H1 (cell line): Measurements from ENCODE around the gene DTL. TPM values are rescaled to one million over a fixed set of nuclear protein-coding genes. Genes with fewer than 3 reads are reported as not detected.

ENCODE experiments used
- CTCF ChIA-PET: fragments of 300-600 bp; sonication (Branson Sonifier 250); formaldehyde crosslinking; loops from one replicate; lab custom pipeline; 2021; ENCODE audit not compliant: partially characterized antibody; lab: Charles Lee
- POLR2A ChIA-PET: fragments of 300-600 bp; sonication (Branson Sonifier 250); formaldehyde crosslinking; loops from one replicate; lab custom pipeline; 2021; ENCODE audit warnings: inconsistent platforms; ENCODE audit not compliant: partially characterized antibody; lab: Charles Lee
- DNase-seq, 2 experiments: peaks; one replicate each; pipeline versions ENCODE4 v3.0.0 to v3.0.0-alpha.2; 2010 to 2022; ENCODE audit warnings: low spot score in 2 of 2, low read depth in 1 of 2, mixed read lengths in 1 of 2
- FAIRE-seq: peaks from 2 replicates; lab custom pipeline; 2011; peaks lifted over from hg19 to GRCh38; lab: Jason Lieb, UNC
- H2AFZ ChIP-seq: 2 replicates; pipeline ENCODE4 v1.8.1; 2012; ENCODE audit warnings: low read length, inconsistent platforms
- H2AK5ac ChIP-seq: 2 replicates; pipeline ENCODE4 v1.6.1; 2013; ENCODE audit warnings: low read depth, low read length
- H2BK120ac ChIP-seq: replicated peaks from 2 replicates; pipeline ENCODE3; 2013; ENCODE audit warnings: low read depth, low read length, inconsistent platforms
- H2BK12ac ChIP-seq: 2 replicates; pipeline ENCODE4 v1.6.1; 2013; ENCODE audit warnings: low read depth, low read length
- H2BK15ac ChIP-seq: 2 replicates; pipeline ENCODE4 v1.6.1; 2013; ENCODE audit warnings: low read length
- H2BK20ac ChIP-seq: 2 replicates; pipeline ENCODE4 v1.6.1; 2013; ENCODE audit warnings: low read length
- H2BK5ac ChIP-seq: 2 replicates; pipeline ENCODE4 v1.6.1; 2013; ENCODE audit warnings: low read depth, low read length
- H3K14ac ChIP-seq: 2 replicates; pipeline ENCODE4 v1.6.1; 2013; ENCODE audit warnings: inconsistent platforms; ENCODE audit not compliant: insufficient read length
- H3K18ac ChIP-seq: 2 replicates; pipeline ENCODE4 v1.6.1; 2013; ENCODE audit warnings: low read length; ENCODE audit errors: extremely low read depth
- H3K23ac ChIP-seq: 2 replicates; pipeline ENCODE4 v1.6.1; 2013; ENCODE audit warnings: inconsistent platforms; ENCODE audit not compliant: insufficient read length
- H3K23me2 ChIP-seq: 2 replicates; pipeline ENCODE4 v1.6.1; 2013; ENCODE audit warnings: low read depth, low read length
- H3K27ac ChIP-seq: 2 replicates; pipeline ENCODE4 v1.6.1; 2011; ENCODE audit warnings: low read depth, low read length, inconsistent platforms
- H3K27me3 ChIP-seq, 4 experiments: replicated peaks in 1 of 4; 1 replicate in 1 of 4; 2 replicates in 3 of 4; pipeline versions ENCODE4 v1.6.1 to v1.8.1; 2011 to 2013; ENCODE audit warnings: low read length in 3 of 4, mild to moderate bottlenecking in 3 of 4, inconsistent platforms in 2 of 4, mixed read lengths in 2 of 4, moderate library complexity in 1 of 4; ENCODE audit not compliant: control insufficient read depth in 3 of 4, insufficient read depth in 3 of 4; ENCODE audit errors: extremely low read depth in 1 of 4
- H3K36me3 ChIP-seq, 4 experiments: 2 replicates each; pipeline versions ENCODE4 v1.6.1 to v1.8.1; 2011 to 2013; ENCODE audit warnings: mild to moderate bottlenecking in 4 of 4, low read length in 3 of 4, moderate library complexity in 2 of 4, control low read depth in 1 of 4, inconsistent platforms in 1 of 4; ENCODE audit not compliant: insufficient read depth in 4 of 4, control insufficient read depth in 2 of 4
- H3K4ac ChIP-seq: replicated peaks from 2 replicates; pipeline ENCODE3; 2013; ENCODE audit warnings: low read length, low read depth, mixed read lengths, inconsistent platforms; ENCODE audit not compliant: insufficient read length
- H3K4me1 ChIP-seq, 4 experiments: replicated peaks in 1 of 4; 1 replicate in 1 of 4; 2 replicates in 3 of 4; pipeline versions ENCODE4 v1.6.1 to v1.8.1; 2011 to 2013; ENCODE audit warnings: low read length in 3 of 4, inconsistent platforms in 2 of 4, mixed read lengths in 1 of 4; ENCODE audit not compliant: insufficient read depth in 4 of 4, control insufficient read depth in 3 of 4
- H3K4me2 ChIP-seq, 2 experiments: 2 replicates each; pipeline versions ENCODE4 v1.6.1 to v1.8.1; 2011 to 2013; ENCODE audit warnings: low read depth in 2 of 2, low read length in 2 of 2, control low read depth in 1 of 2, inconsistent platforms in 1 of 2, mild to moderate bottlenecking in 1 of 2; ENCODE audit not compliant: insufficient read depth in 1 of 2
- H3K4me3 ChIP-seq, 4 experiments: fragments of 200-600, 300-600 bp in 1 of 4; sonication (generic), shearing (Covaris generic), sonication (Bioruptor Twin) in 1 of 4; 2 replicates each; pipeline versions ENCODE4 v1.5.1 to v1.8.1; 2011 to 2016; ENCODE audit warnings: low read length in 4 of 4, low read depth in 3 of 4, control low read depth in 2 of 4, inconsistent platforms in 2 of 4, mild to moderate bottlenecking in 2 of 4, mixed read lengths in 1 of 4, moderate library complexity in 1 of 4; ENCODE audit not compliant: insufficient read depth in 2 of 4; ENCODE audit errors: extremely low read depth in 1 of 4
- H3K56ac ChIP-seq: replicated peaks from 2 replicates; pipeline ENCODE3; 2013; ENCODE audit warnings: low read depth, mild to moderate bottlenecking, mixed read lengths, low read length, inconsistent platforms; ENCODE audit not compliant: insufficient read length
- H3K79me1 ChIP-seq: 2 replicates; pipeline ENCODE4 v1.6.1; 2013; ENCODE audit warnings: low read depth, low read length, control low read depth
- H3K79me2 ChIP-seq, 2 experiments: 2 replicates each; pipeline versions ENCODE4 v1.6.1 to v1.8.1; 2012 to 2013; ENCODE audit warnings: low read length in 2 of 2, mild to moderate bottlenecking in 2 of 2, inconsistent platforms in 1 of 2; ENCODE audit not compliant: insufficient read depth in 2 of 2, control insufficient read depth in 1 of 2
- H3K9ac ChIP-seq, 4 experiments: replicated peaks in 1 of 4; 1 replicate in 1 of 4; 2 replicates in 3 of 4; pipeline versions ENCODE4 v1.6.1 to v1.8.1; 2011 to 2013; ENCODE audit warnings: low read depth in 3 of 4, low read length in 3 of 4, control low read depth in 2 of 4, mild to moderate bottlenecking in 2 of 4, moderate library complexity in 2 of 4, inconsistent platforms in 1 of 4; ENCODE audit errors: extremely low read depth in 1 of 4
- H3K9me3 ChIP-seq, 2 experiments: 2 replicates each; pipeline versions ENCODE4 v1.6.1 to v1.8.1; 2012 to 2013; ENCODE audit warnings: mild to moderate bottlenecking in 2 of 2, moderate library complexity in 2 of 2, control low read depth in 1 of 2, inconsistent platforms in 1 of 2, low read depth in 1 of 2, low read length in 1 of 2, mixed read lengths in 1 of 2; ENCODE audit not compliant: insufficient read depth in 2 of 2
- H4K20me1 ChIP-seq, 2 experiments: replicated peaks in 1 of 2; 2 replicates each; pipeline versions ENCODE3 to v1.8.1; 2011 to 2013; ENCODE audit warnings: inconsistent platforms in 2 of 2, low read length in 2 of 2, mild to moderate bottlenecking in 1 of 2; ENCODE audit not compliant: insufficient read depth in 2 of 2, control insufficient read depth in 1 of 2
- H4K5ac ChIP-seq: 2 replicates; pipeline ENCODE4 v1.6.1; 2013; ENCODE audit warnings: low read length, low read depth, mixed read lengths, inconsistent platforms; ENCODE audit not compliant: insufficient read length
- H4K8ac ChIP-seq: 2 replicates; pipeline ENCODE4 v1.8.0; 2013; ENCODE audit warnings: mild to moderate bottlenecking, moderate library complexity, low read length, inconsistent platforms; ENCODE audit not compliant: insufficient read depth; ENCODE audit errors: extremely low read depth
- H4K91ac ChIP-seq: replicated peaks from 2 replicates; pipeline ENCODE3; 2013; ENCODE audit warnings: low read length, mixed read lengths, inconsistent platforms; ENCODE audit not compliant: insufficient read length
- CBX5 ChIP-seq: fragments of 300-800, 300-1000 bp; sonication (generic); IDR thresholded peaks from 2 replicates; pipeline ENCODE4 v1.7.1; 2016; ENCODE audit warnings: antibody characterized with exemption, low read length, low read depth
- EGR1 ChIP-seq: IDR thresholded peaks from 2 replicates; pipeline ENCODE4 v1.6.1; 2011; ENCODE audit warnings: low read depth, low read length, borderline replicate concordance
- EP300 ChIP-seq, 2 experiments: IDR thresholded peaks; 1 replicate in 1 of 2; 2 replicates in 1 of 2; pipeline ENCODE4 v1.6.1; 2011 to 2012; ENCODE audit warnings: low read depth in 2 of 2, low read length in 2 of 2, mild to moderate bottlenecking in 2 of 2, borderline replicate concordance in 1 of 2, inconsistent platforms in 1 of 2, moderate library complexity in 1 of 2
- FOSL1 ChIP-seq: IDR thresholded peaks from 2 replicates; pipeline ENCODE4 v1.6.1; 2011; ENCODE audit warnings: mild to moderate bottlenecking, low read depth, low read length, moderate library complexity; ENCODE audit not compliant: insufficient read depth
- GTF2F1 ChIP-seq: IDR thresholded peaks from 2 replicates; pipeline ENCODE4 v1.6.1; 2012; ENCODE audit warnings: low read depth, low read length, improper control_type of control experiment, borderline replicate concordance
- JUN ChIP-seq: IDR thresholded peaks from 2 replicates; pipeline ENCODE4 v1.6.1; 2011; ENCODE audit warnings: low read depth, mild to moderate bottlenecking, improper control_type of control experiment, low read length
- RXRA ChIP-seq: IDR thresholded peaks from 2 replicates; pipeline ENCODE4 v1.6.1; 2011; ENCODE audit warnings: low read depth, mild to moderate bottlenecking, low read length, moderate library complexity; ENCODE audit not compliant: insufficient read depth
- SIN3A ChIP-seq, 2 experiments: IDR thresholded peaks in 1 of 2; conservative IDR thresholded peaks in 1 of 2; 2 replicates each; pipeline ENCODE4 v1.6.1; 2011 to 2012; ENCODE audit warnings: low read length in 2 of 2, improper control_type of control experiment in 1 of 2, low read depth in 1 of 2, mild to moderate bottlenecking in 1 of 2
- WGBS, 2 experiments: shearing (Covaris generic) in 1 of 2; methylation state at CpG; one replicate each; pipeline versions ENCODE4 v1.1.6 to v1.1.7; 2013 to 2015; ENCODE audit warnings: low lambda C conversion rate in 2 of 2, mixed read lengths in 2 of 2, inconsistent platforms in 1 of 2, low coverage in 1 of 2, missing lambda C conversion rate in 1 of 2; ENCODE audit not compliant: insufficient replicate concordance in 2 of 2, insufficient coverage in 1 of 2, insufficient read length in 1 of 2; ENCODE audit errors: extremely low coverage in 1 of 2, missing lambda C conversion rate in 1 of 2; 5-methylcytosine and 5-hydroxymethylcytosine counted together
- polyA plus RNA-seq, 7 experiments: library from polyadenylated mRNA; depleted of rRNA in 3 of 7; stranded (reverse) in 5 of 7; unstranded in 2 of 7; fragments of >200 nt in 5 of 7; fragments of 200-250 nt in 2 of 7; gene quantifications; 1 replicate in 5 of 7; 2 replicates in 1 of 7; 4 replicates in 1 of 7; pipeline versions ENCODE4 v1.2.1 to v1.2.3, GENCODE V29; 2011 to 2013; ENCODE audit warnings: missing spikeins in 2 of 7, mixed read lengths in 2 of 7
- total RNA-seq: library from RNA; stranded (reverse); fragmentation: NEBNext Ultra II Directional; extraction: Animal tissue kit (Norgen Biotek cat#: 25700); gene quantifications from 2 replicates; pipeline ENCODE4 v1.2.1, GENCODE V29; 2021
- TF ChIP-seq, protein P1 (sequence below): IDR thresholded peaks from 2 replicates; pipeline ENCODE4 v1.6.1; 2012; ENCODE audit warnings: inconsistent platforms
- TF ChIP-seq, protein P2 (sequence below), 3 experiments: IDR thresholded peaks; 1 replicate in 2 of 3; 2 replicates in 1 of 3; pipeline versions ENCODE4 v1.5.1 to v1.6.1; 2011; ENCODE audit warnings: low read length in 3 of 3, mild to moderate bottlenecking in 3 of 3, inconsistent platforms in 2 of 3, low read depth in 1 of 3, moderate library complexity in 1 of 3; ENCODE audit not compliant: insufficient read depth in 1 of 3; ENCODE audit errors: control extremely low read depth in 1 of 3

The DTL gene
- total and polyA plus RNA-seq, 2 of the 8 experiments (the other 6 are each of a cell fraction or from before 2014, with no cell fraction given) = 36.0 to 46.9 TPM

DNA sequence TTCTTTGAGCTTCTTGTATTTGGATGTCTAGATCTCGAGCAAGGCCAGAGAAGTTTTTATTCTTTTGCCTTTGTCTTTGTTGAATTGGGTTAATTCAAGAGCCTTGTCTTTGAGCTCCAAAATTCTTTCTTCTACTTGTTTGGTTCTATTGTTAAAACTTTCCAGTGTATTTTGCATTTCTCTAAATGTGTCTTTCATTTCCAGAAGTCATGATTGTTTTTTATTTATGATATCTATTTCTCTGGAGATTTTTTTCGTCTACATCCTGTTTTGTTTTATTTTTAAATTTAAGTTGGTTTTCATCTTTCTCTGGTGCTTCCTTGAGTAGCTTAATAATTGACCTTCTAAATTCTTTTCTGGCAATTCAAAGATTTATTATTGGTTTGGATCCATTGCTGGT, 61.8 kb downstream of the DTL start:
- Histone ChIP-seq H3K14ac (no peak overlapping the region), H4K20me1 (peaks cover 0 to 5% of the 10 kb centered on the region in 2 experiments), H3K9ac (no peak overlapping the region), H3K4me2 (no peak overlapping the region), H4K8ac (no peak overlapping the region), H2AFZ (no peak overlapping the region), H3K4me3 (no peak overlapping the region), H4K91ac (no peak overlapping the region), H3K56ac (no peak overlapping the region), H3K36me3 (peaks cover 0 to 29% (median 6%) of the 10 kb centered on the region in 4 experiments; a peak in 6 of 8 replicates), H3K4me1 (peaks cover 0 to 7% (median 5%) of the 10 kb centered on the region in 4 experiments; a peak in 3 of 7 replicates), H3K4ac (no peak overlapping the region), H2AK5ac (no peak overlapping the region), H3K23ac (no peak overlapping the region), H2BK20ac (no peak overlapping the region), H2BK5ac (no peak overlapping the region), H3K9me3 (no peaks in the 10 kb centered on the region), H2BK120ac (no peak overlapping the region), H4K5ac (no peak overlapping the region), H3K18ac (no peak overlapping the region), H2BK12ac (no peak overlapping the region), H3K79me2 (peaks cover 0 to 51% of the 10 kb centered on the region in 2 experiments; a peak in 2 of 4 replicates), H3K23me2 (no peaks in the 10 kb centered on the region; the same call in 1 of the 2 replicates), H3K27ac (no peak overlapping the region), H2BK15ac (no peak overlapping the region), H3K27me3 (no peaks in the 10 kb centered on the region), H3K79me1 (0 out of 2 replicates have a peak, but pooled peaks cover 3% of the 10 kb centered on the region)
- 95% methylated on average over 2 of the region's 2 CpGs; no CpG with 5 or more reads in 1 of the 2 experiments for WGBS, 2 experiments
- ChIA-PET CTCF (interaction anchor here (1.0 to 1.4 kb wide), 8 partner anchors 9 to 271 kb away, joined by 3 to 6 read pairs (median 3); no protein-coding TSS in a partner anchor), POLR2A (interaction anchor here (1.4 kb wide), 1 partner anchor 9 kb away, joined by 3 read pairs; no protein-coding TSS in a partner anchor)
- FAIRE-seq (no peak), DNase-seq (no peak)
- TF ChIP-seq FOSL1 (no peak), EGR1 (no peak), JUN (no peak), EP300 (IDR thresholded peaks at IDR 0.05; ENCODE audit: borderline replicate concordance in 1 of 2, low read depth in 2 of 2, low read length in 2 of 2) (no peak), RXRA (no peak), CBX5 (no peak), GTF2F1 (no peak), SIN3A (conservative IDR thresholded peaks at IDR 0.05 in 1 of 2, IDR thresholded peaks at IDR 0.05 in 1 of 2; ENCODE audit: low read depth in 1 of 2, low read length in 2 of 2) (no peak)
- TF ChIP-seq, protein P1, sequence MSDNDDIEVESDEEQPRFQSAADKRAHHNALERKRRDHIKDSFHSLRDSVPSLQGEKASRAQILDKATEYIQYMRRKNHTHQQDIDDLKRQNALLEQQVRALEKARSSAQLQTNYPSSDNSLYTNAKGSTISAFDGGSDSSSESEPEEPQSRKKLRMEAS = no peak
- TF ChIP-seq, protein P2, sequence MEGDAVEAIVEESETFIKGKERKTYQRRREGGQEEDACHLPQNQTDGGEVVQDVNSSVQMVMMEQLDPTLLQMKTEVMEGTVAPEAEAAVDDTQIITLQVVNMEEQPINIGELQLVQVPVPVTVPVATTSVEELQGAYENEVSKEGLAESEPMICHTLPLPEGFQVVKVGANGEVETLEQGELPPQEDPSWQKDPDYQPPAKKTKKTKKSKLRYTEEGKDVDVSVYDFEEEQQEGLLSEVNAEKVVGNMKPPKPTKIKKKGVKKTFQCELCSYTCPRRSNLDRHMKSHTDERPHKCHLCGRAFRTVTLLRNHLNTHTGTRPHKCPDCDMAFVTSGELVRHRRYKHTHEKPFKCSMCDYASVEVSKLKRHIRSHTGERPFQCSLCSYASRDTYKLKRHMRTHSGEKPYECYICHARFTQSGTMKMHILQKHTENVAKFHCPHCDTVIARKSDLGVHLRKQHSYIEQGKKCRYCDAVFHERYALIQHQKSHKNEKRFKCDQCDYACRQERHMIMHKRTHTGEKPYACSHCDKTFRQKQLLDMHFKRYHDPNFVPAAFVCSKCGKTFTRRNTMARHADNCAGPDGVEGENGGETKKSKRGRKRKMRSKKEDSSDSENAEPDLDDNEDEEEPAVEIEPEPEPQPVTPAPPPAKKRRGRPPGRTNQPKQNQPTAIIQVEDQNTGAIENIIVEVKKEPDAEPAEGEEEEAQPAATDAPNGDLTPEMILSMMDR (IDR thresholded peaks at IDR 0.05; ENCODE audit: control extremely low read depth in 1 of 3, insufficient read depth in 1 of 3, low read depth in 1 of 3, low read length in 3 of 3) = no peak
